Liver (tissue), 3 donors: ENCODE data around the gene SYCP3.

ENCODE experiments used
- CTCF ChIP-seq: fragments of 150-350 bp; IDR thresholded peaks from 2 replicates; pipeline ENCODE4 v1.5.1; 2017; ENCODE audit warnings: improper control_type of control experiment, low read depth, low read length; ENCODE audit not compliant: missing input control
- TAF1 ChIP-seq: conservative IDR thresholded peaks from 2 replicates; pipeline ENCODE4 v1.6.1; 2016; ENCODE audit warnings: antibody characterized with exemption, mild to moderate bottlenecking
- ZBTB33 ChIP-seq: IDR thresholded peaks from 2 replicates; pipeline ENCODE4 v1.6.1; 2016; ENCODE audit warnings: antibody characterized with exemption
- donor health status: healthy.
- donor health status: healthy.

DNA sequence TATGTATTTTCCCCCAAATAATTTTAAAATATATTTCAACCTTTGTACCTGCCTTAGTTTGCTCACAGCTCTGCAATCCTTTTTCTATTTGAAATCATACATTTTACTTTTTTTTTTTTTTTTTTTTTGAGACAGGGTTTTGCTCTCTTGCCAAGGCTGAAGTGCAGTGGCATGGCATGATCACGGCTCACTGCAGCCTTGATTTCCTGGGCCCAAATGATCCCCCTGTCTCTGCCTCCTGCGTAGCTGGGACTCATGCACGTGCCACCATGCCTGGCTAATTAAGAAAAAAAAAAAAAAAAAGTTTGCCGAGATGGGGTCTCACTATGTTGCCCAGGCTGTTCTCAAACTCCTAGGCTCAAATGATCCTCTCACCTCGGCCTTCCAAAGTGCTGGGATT is 1.3 kb upstream of the SYCP3 start:
- no peak for TF ChIP-seq CTCF
- no peak for TF ChIP-seq TAF1
- TF ChIP-seq ZBTB33, result no peak
